Urinary bladder (tissue), 4 donors: Measurements from ENCODE around the gene KIAA0930. TPM values are rescaled to one million over a fixed set of nuclear protein-coding genes. Genes with fewer than 3 reads are reported as not detected.

ENCODE experiments used
- DNase-seq: peaks from one replicate; pipeline ENCODE4 v3.0.0-alpha.2; 2015; ENCODE audit errors: extremely low spot score
- H3K27ac ChIP-seq: one replicate; pipeline ENCODE4 v1.5.1; 2013; ENCODE audit warnings: low read depth, mild to moderate bottlenecking, moderate library complexity
- H3K36me3 ChIP-seq: one replicate; pipeline ENCODE4 v1.6.1; 2013; ENCODE audit warnings: mild to moderate bottlenecking, moderate library complexity; ENCODE audit not compliant: insufficient read depth
- H3K4me1 ChIP-seq: one replicate; pipeline ENCODE4 v1.6.1; 2013; ENCODE audit warnings: mild to moderate bottlenecking, moderate library complexity; ENCODE audit not compliant: insufficient read depth
- H3K4me3 ChIP-seq: one replicate; pipeline ENCODE4 v1.5.1; 2013; ENCODE audit warnings: low read depth, low read length
- WGBS: extraction: QIAGEN DNeasy Blood & Tissue Kit; methylation state at CpG from one replicate; pipeline ENCODE4 v1.1.7; 2013; 5-methylcytosine and 5-hydroxymethylcytosine counted together
- polyA plus RNA-seq: library from polyadenylated mRNA; stranded (reverse); fragments of 200-250 nt; gene quantifications from one replicate; pipeline ENCODE4 v1.2.3, GENCODE V29; 2013
- total RNA-seq: library from RNA; depleted of rRNA; stranded (reverse); fragments of >200 nt; gene quantifications from one replicate; pipeline ENCODE4 v1.2.3, GENCODE V29; 2014
- donor health status: healthy with polysubstance abuse.
- donor health status: healthy.

Gene KIAA0930
- total and polyA plus RNA-seq, 2 donors = 22.9 to 58.7 TPM

DNA sequence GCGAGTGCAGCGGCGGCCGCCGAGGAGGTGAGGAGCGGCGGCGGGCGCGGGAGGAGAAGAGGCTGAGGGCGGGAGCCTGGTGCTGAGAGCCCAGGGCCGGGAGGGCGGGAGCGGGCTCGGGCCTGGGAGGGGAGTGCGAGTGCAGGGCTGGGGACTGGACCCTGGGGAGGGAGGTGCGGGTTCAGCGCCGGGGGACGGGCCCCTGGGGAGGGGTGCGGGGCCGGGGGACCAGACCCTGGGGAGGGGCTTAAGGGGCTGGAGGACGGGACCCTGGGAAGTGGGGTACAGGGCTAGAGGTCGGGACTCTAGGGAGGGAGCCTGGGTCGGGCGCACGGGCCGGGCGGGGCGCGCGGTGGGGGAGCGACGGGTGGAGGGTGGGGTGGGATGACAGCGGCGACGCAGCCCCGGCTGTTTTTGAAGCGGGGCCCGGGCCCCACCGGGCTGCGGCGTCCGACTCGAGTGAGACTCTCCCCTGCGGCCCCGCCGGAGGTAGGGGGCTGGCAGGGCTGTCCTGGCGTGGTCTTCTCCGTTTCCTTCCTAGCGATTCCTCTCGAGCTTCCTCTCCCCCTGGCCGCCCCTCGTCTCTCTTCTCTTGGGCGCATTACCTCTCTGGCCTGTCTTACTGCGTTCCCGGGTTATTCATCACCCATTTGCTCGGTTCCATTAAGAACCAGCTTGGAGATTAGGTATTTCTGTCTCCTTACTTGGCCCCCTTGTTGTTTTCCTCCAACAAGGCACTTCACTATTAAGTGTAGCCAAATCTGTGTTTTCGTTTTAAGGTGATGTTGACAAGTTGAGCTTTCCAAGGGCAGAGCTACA, 76.2 kb downstream of the KIAA0930 start:
- WGBS = under 1% methylated on average over 59 of the region's 59 CpGs
- Histone ChIP-seq H3K36me3 (peaks cover 3% of the 10 kb centered on the region), H3K4me3 (peak overlapping the region; percentile 99), H3K27ac (peak overlapping the region; percentile 84), H3K4me1 (no peaks in the 10 kb centered on the region)
- DNase-seq = no peak

GRCh38 chr22:45163451-45164269, 77.0 kb downstream of the KIAA0930 start, which contains the start of gene NUP50:
Gene NUP50, plus strand, starts transcription at chr22:45163925. Its CDS starts 4,253 bp downstream, at chr22:45168178.
- peak within 1 kb of the TSS; percentile 99 for H3K4me3 ChIP-seq
- no peaks in the 10 kb centered on the region for H3K4me1 ChIP-seq
- DNase-seq = peak; percentile 81
- WGBS = under 1% methylated on average over 100 of the region's 100 CpGs
- H3K27ac ChIP-seq = peak within 1 kb of the TSS; percentile 84
- H3K36me3 ChIP-seq = peaks cover 3% of the 10 kb centered on the region

DNA sequence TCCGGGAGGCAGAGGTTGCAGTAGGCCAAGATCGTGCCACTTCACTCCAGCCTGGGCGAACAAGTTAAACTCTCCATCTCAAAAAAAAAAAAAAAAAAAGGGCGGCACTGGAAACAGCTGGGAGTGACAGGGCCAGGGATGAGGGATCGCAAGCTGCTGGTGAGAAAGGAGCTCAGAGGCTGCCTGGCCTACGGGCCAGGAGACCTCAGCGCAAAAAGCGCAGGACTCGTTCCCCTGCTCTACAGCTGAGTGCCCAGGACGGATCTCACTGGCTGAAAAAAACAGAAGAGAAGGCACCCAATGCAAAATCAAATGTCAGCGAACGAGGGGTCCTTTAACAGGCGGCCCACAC, 77.6 kb downstream of the KIAA0930 start:
- no peaks in the 10 kb centered on the region for H3K4me1 ChIP-seq
- peak overlapping the region; percentile 77 for H3K27ac ChIP-seq
- H3K36me3 ChIP-seq = no peaks in the 10 kb centered on the region
- WGBS = 4% methylated on average over 13 of the region's 13 CpGs
- H3K4me3 ChIP-seq = peak overlapping the region; percentile 99
- no peak for DNase-seq

GRCh38 chr22:45162531-45162930, 78.2 kb downstream of the KIAA0930 start:
- Histone ChIP-seq H3K4me3 (no peak overlapping the region), H3K27ac (no peak overlapping the region), H3K36me3 (no peaks in the 10 kb centered on the region), H3K4me1 (no peaks in the 10 kb centered on the region)
- WGBS = 74% methylated on average over 19 of the region's 19 CpGs
- no peak for DNase-seq

- Histone ChIP-seq H3K4me1 (no peaks in the 10 kb centered on the region), H3K4me3 (no peak overlapping the region), H3K27ac (peak overlapping the region; percentile 65), H3K36me3 (no peaks in the 10 kb centered on the region)
- no peak for DNase-seq
- 58% methylated on average over 5 of the region's 5 CpGs for WGBS
Observed at GRCh38 chr22:45159652-45160462, 80.8 kb downstream of the KIAA0930 start.

DNA sequence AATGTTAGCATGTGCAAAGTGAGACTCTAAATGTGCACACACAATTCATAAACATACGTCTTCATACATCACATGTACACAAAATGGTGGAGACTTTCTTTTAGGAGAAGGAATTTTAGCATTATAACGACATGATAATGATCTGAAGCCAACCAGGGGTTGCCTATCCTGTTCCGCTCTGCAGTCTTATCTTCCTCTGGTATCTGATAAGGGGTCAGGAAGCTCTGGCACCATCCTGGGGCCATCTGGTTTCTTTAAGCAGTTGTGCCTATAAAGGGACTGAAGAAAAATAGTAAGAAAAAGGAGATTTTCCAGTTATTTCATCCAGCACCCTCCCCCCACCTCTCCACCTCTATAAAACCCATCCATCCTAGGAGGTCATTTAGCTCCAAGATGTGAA, 82.8 kb downstream of the KIAA0930 start:
- WGBS = 73% methylated on average over 3 of the region's 3 CpGs
- no peak overlapping the region for H3K27ac ChIP-seq

GRCh38 chr22:45155050-45155840, 85.4 kb downstream of the KIAA0930 start:
- Histone ChIP-seq H3K36me3 (no peaks in the 10 kb centered on the region), H3K4me3 (no peak overlapping the region), H3K27ac (no peak overlapping the region), H3K4me1 (no peaks in the 10 kb centered on the region)
- DNase-seq = no peak
- WGBS = 75% methylated on average over 9 of the region's 9 CpGs

More for the DNA sequence above, 82.8 kb downstream of the KIAA0930 start:
- H3K4me1 ChIP-seq = no peaks in the 10 kb centered on the region
- no peak for DNase-seq
- H3K4me3 ChIP-seq = no peak overlapping the region
- H3K36me3 ChIP-seq = no peaks in the 10 kb centered on the region

DNA sequence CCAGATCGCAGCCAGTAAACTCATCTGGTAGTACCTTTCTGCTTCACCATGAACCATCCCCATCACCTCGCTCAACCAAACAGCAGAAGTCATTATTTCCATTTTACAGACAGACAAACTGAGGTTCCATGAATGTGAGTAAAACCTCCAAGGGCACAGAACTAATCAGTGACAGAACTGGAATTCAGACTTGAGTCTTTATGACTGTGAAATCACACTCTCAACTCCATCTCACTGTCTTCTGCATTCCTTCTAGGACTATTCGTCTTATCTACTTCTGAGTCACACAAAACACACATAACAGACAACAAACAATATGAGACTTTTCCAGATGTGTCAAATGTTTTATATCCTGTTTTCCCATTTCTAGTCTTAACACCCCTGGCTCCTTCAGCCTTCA, 86.3 kb downstream of the KIAA0930 start:
- DNase-seq = no peak
- Histone ChIP-seq H3K4me3 (no peak overlapping the region), H3K4me1 (no peaks in the 10 kb centered on the region), H3K27ac (no peak overlapping the region), H3K36me3 (no peaks in the 10 kb centered on the region)
- 94% methylated on average over 3 of the region's 3 CpGs for WGBS

- WGBS = 86% methylated on average over 6 of the region's 6 CpGs
- Histone ChIP-seq H3K36me3 (no peaks in the 10 kb centered on the region), H3K4me3 (no peak overlapping the region), H3K27ac (no peak overlapping the region), H3K4me1 (no peaks in the 10 kb centered on the region)
- no peak for DNase-seq
Observed at GRCh38 chr22:45151503-45151902, 89.2 kb downstream of the KIAA0930 start.

GRCh38 chr22:45150139-45150538, 90.6 kb downstream of the KIAA0930 start:
- Histone ChIP-seq H3K4me3 (no peak overlapping the region), H3K36me3 (no peaks in the 10 kb centered on the region), H3K27ac (no peak overlapping the region), H3K4me1 (no peaks in the 10 kb centered on the region)
- no peak for DNase-seq
- WGBS = 64% methylated on average over 2 of the region's 2 CpGs

DNA sequence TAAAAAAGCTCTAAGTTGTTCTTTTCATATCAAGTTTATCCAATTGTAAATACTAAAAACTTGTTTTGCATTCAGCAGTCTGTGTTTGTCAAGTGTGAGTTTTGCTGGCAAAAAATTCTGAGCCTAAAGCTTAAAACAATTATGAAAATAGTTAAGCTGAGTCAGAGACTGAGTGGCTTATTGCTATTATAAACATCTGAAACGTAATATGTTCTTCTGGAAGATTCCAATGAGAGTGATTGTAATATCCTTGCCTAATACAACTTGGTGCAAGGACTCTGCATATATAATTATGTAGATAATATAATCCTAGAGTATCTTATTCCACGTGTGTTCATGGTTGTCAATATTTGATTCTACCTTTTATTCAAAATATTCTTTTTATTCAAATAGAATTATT, 91.0 kb downstream of the KIAA0930 start:
- WGBS = 75% methylated on average over 2 of the region's 2 CpGs
- no peak overlapping the region for H3K27ac ChIP-seq
- DNase-seq = no peak

DNA sequence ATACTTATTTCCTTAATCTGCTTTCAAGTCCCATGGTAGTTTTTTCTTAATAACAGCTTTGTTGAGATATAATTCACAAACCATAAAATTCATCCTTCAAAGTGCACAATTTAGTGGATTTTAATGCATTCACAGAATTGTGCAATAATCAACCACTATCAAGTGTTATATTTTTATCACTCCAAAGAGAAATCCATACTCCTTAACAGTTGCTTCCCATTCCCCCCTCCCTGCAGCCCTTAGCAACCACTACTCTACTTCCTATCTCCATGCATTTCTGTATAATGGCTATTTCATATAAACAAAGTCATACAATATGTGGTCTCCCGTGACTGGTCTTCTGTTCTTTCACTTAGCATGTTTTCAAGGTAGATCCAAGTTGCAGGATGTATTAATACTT, 95.8 kb downstream of the KIAA0930 start:
- WGBS = 58% methylated on average over 1 of the region's 1 CpG
- Histone ChIP-seq H3K36me3 (no peaks in the 10 kb centered on the region), H3K4me1 (no peaks in the 10 kb centered on the region), H3K4me3 (no peak overlapping the region), H3K27ac (no peak overlapping the region)
- no peak for DNase-seq

More for the DNA sequence above, 91.0 kb downstream of the KIAA0930 start:
- Histone ChIP-seq H3K4me1 (no peaks in the 10 kb centered on the region), H3K4me3 (no peak overlapping the region), H3K36me3 (no peaks in the 10 kb centered on the region)

- DNase-seq = no peak
- Histone ChIP-seq H3K4me1 (no peaks in the 10 kb centered on the region), H3K27ac (no peak overlapping the region), H3K4me3 (no peak overlapping the region), H3K36me3 (no peaks in the 10 kb centered on the region)
- WGBS = 86% methylated on average over 15 of the region's 15 CpGs
Observed at GRCh38 chr22:45142376-45142775, 98.3 kb downstream of the KIAA0930 start.
